ENCODE measurements around the gene TNS1.
"Not testable (repeated sequence)": the region's sequence is repeated elsewhere in the genome, so short reads cannot be mapped to it uniquely, and the experiment has no call there.

The TNS1 gene

GRCh38 chr2:218035463-218036100 is 32.8 kb upstream of the TNS1 start:
- Histone ChIP-seq H3K4me1 (ENCODE audit: control insufficient read depth, insufficient read depth, low read length) (no peaks in the 10 kb centered on the region), H3K9ac (ENCODE audit: low read depth, low read length) (no peak overlapping the region), H3K4me3 (ENCODE audit: low read length) (no peak overlapping the region), H3K27me3 (ENCODE audit: control insufficient read depth, insufficient read depth, low read length) (peaks cover 50% of the 10 kb centered on the region), H3K9me3 (replicated peaks; ENCODE audit: low read length) (no peaks in the 10 kb centered on the region), H3K4me2 (ENCODE audit: low read length) (no peak overlapping the region), H3K36me3 (ENCODE audit: insufficient read depth, low read length) (no peaks in the 10 kb centered on the region)

GRCh38 chr2:218034497-218035213 is 31.9 kb upstream of the TNS1 start:
- peak overlapping the region; percentile 42 for H3K4me3 ChIP-seq (ENCODE audit: low read length)
- not testable (repeated sequence) for H3K9ac ChIP-seq (ENCODE audit: low read depth, low read length)
- H3K27me3 ChIP-seq (ENCODE audit: control insufficient read depth, insufficient read depth, low read length) = peaks cover 45% of the 10 kb centered on the region

GRCh38 chr2:218033590-218034496 is 31.0 kb upstream of the TNS1 start:
- no peak overlapping the region for H3K9ac ChIP-seq (ENCODE audit: low read depth, low read length)
- no peaks in the 10 kb centered on the region for H3K4me1 ChIP-seq (ENCODE audit: control insufficient read depth, insufficient read depth, low read length)
- H3K27me3 ChIP-seq (ENCODE audit: control insufficient read depth, insufficient read depth, low read length) = peaks cover 37% of the 10 kb centered on the region
- H3K36me3 ChIP-seq (ENCODE audit: insufficient read depth, low read length) = no peaks in the 10 kb centered on the region
- no peak overlapping the region for H3K4me3 ChIP-seq (ENCODE audit: low read length)
- H3K9me3 ChIP-seq (replicated peaks; ENCODE audit: low read length) = no peaks in the 10 kb centered on the region
- no peak overlapping the region for H3K4me2 ChIP-seq (ENCODE audit: low read length)

More at GRCh38 chr2:218034497-218035213, 31.9 kb upstream of the TNS1 start:
- H3K9me3 ChIP-seq (replicated peaks; ENCODE audit: low read length); H3K4me1 ChIP-seq (ENCODE audit: control insufficient read depth, insufficient read depth, low read length); H3K36me3 ChIP-seq (ENCODE audit: insufficient read depth, low read length): not testable (repeated sequence)
- H3K4me2 ChIP-seq (ENCODE audit: low read length) = peak overlapping the region; percentile 64

GRCh38 chr2:218033208-218033589 is 30.4 kb upstream of the TNS1 start:
- Histone ChIP-seq H3K4me2 (ENCODE audit: low read length) (no peak overlapping the region), H3K27me3 (ENCODE audit: control insufficient read depth, insufficient read depth, low read length) (peaks cover 33% of the 10 kb centered on the region), H3K9ac (ENCODE audit: low read depth, low read length) (no peak overlapping the region), H3K9me3 (replicated peaks; ENCODE audit: low read length) (no peaks in the 10 kb centered on the region), H3K4me3 (ENCODE audit: low read length) (no peak overlapping the region), H3K4me1 (ENCODE audit: control insufficient read depth, insufficient read depth, low read length) (no peaks in the 10 kb centered on the region), H3K36me3 (ENCODE audit: insufficient read depth, low read length) (no peaks in the 10 kb centered on the region)

- Histone ChIP-seq H3K4me2 (ENCODE audit: low read length) (no peak overlapping the region), H3K27me3 (ENCODE audit: control insufficient read depth, insufficient read depth, low read length) (peaks cover 31% of the 10 kb centered on the region), H3K4me3 (ENCODE audit: low read length) (no peak overlapping the region), H3K9me3 (replicated peaks; ENCODE audit: low read length) (no peaks in the 10 kb centered on the region), H3K9ac (ENCODE audit: low read depth, low read length) (no peak overlapping the region), H3K36me3 (ENCODE audit: insufficient read depth, low read length) (no peaks in the 10 kb centered on the region), H3K4me1 (ENCODE audit: control insufficient read depth, insufficient read depth, low read length) (no peaks in the 10 kb centered on the region)
These were observed 29.8 kb upstream of the TNS1 start for GRCh38 chr2:218032336-218033171.

- no peaks in the 10 kb centered on the region for H3K4me1 ChIP-seq (ENCODE audit: control insufficient read depth, insufficient read depth, low read length)
- H3K4me3 ChIP-seq (ENCODE audit: low read length) = no peak overlapping the region
- no peak overlapping the region for H3K9ac ChIP-seq (ENCODE audit: low read depth, low read length)
- no peaks in the 10 kb centered on the region for H3K9me3 ChIP-seq (replicated peaks; ENCODE audit: low read length)
- H3K36me3 ChIP-seq (ENCODE audit: insufficient read depth, low read length) = no peaks in the 10 kb centered on the region
- no peak overlapping the region for H3K4me2 ChIP-seq (ENCODE audit: low read length)
- peaks cover 28% of the 10 kb centered on the region for H3K27me3 ChIP-seq (ENCODE audit: control insufficient read depth, insufficient read depth, low read length)
These were observed 29.0 kb upstream of the TNS1 start for GRCh38 chr2:218031771-218032257.

- Histone ChIP-seq H3K4me3 (ENCODE audit: low read length) (no peak overlapping the region), H3K4me1 (ENCODE audit: control insufficient read depth, insufficient read depth, low read length) (no peaks in the 10 kb centered on the region), H3K27me3 (ENCODE audit: control insufficient read depth, insufficient read depth, low read length) (peaks cover 23% of the 10 kb centered on the region), H3K9me3 (replicated peaks; ENCODE audit: low read length) (no peaks in the 10 kb centered on the region), H3K4me2 (ENCODE audit: low read length) (no peak overlapping the region), H3K36me3 (ENCODE audit: insufficient read depth, low read length) (no peaks in the 10 kb centered on the region), H3K9ac (ENCODE audit: low read depth, low read length) (no peak overlapping the region)
These were observed 28.5 kb upstream of the TNS1 start for GRCh38 chr2:218031261-218031660.

- Histone ChIP-seq H3K27me3 (ENCODE audit: control insufficient read depth, insufficient read depth, low read length) (peaks cover 17% of the 10 kb centered on the region), H3K9ac (ENCODE audit: low read depth, low read length) (no peak overlapping the region), H3K4me3 (ENCODE audit: low read length) (no peak overlapping the region), H3K9me3 (replicated peaks; ENCODE audit: low read length) (no peaks in the 10 kb centered on the region), H3K4me1 (ENCODE audit: control insufficient read depth, insufficient read depth, low read length) (no peaks in the 10 kb centered on the region), H3K4me2 (ENCODE audit: low read length) (no peak overlapping the region), H3K36me3 (ENCODE audit: insufficient read depth, low read length) (no peaks in the 10 kb centered on the region)
These were observed 27.8 kb upstream of the TNS1 start for GRCh38 chr2:218030409-218031195.

GRCh38 chr2:218029366-218030360 is 26.9 kb upstream of the TNS1 start:
- Histone ChIP-seq H3K4me1 (ENCODE audit: control insufficient read depth, insufficient read depth, low read length) (no peaks in the 10 kb centered on the region), H3K27me3 (ENCODE audit: control insufficient read depth, insufficient read depth, low read length) (peaks cover 17% of the 10 kb centered on the region), H3K4me3 (ENCODE audit: low read length) (no peak overlapping the region), H3K4me2 (ENCODE audit: low read length) (no peak overlapping the region), H3K9ac (ENCODE audit: low read depth, low read length) (no peak overlapping the region), H3K9me3 (replicated peaks; ENCODE audit: low read length) (no peaks in the 10 kb centered on the region), H3K36me3 (ENCODE audit: insufficient read depth, low read length) (no peaks in the 10 kb centered on the region)
